MM.1S (cell line): ENCODE data around the gene CAMK1G.

ENCODE experiments used
- DNase-seq: peaks from one replicate; pipeline ENCODE4 v3.0.0-alpha.2; 2015
- H2AFZ ChIP-seq: fragments of 300-600 bp; sonication (generic); 2 replicates; pipeline ENCODE4 v1.6.0; 2016; ENCODE audit warnings: antibody characterized with exemption, low read length
- H3F3A ChIP-seq: fragments of 300-600 bp; sonication (generic); 2 replicates; pipeline ENCODE4 v1.6.1; 2016; ENCODE audit warnings: mild to moderate bottlenecking, antibody characterized with exemption, low read length, moderate library complexity, mixed read lengths; ENCODE audit not compliant: insufficient read depth
- H3K27ac ChIP-seq: fragments of 300-600 bp; sonication (generic); 2 replicates; pipeline ENCODE4 v1.5.1; 2016; ENCODE audit warnings: mild to moderate bottlenecking, low read length
- H3K27me3 ChIP-seq: fragments of 300-600 bp; sonication (generic); replicated peaks from 2 replicates; pipeline ENCODE4 v1.6.0; 2016; ENCODE audit warnings: low read length; ENCODE audit not compliant: insufficient read depth
- H3K36me3 ChIP-seq: fragments of 300-600 bp; sonication (generic); replicated peaks from 2 replicates; pipeline ENCODE4 v1.6.1; 2016; ENCODE audit warnings: mild to moderate bottlenecking, low read length, mixed read lengths; ENCODE audit not compliant: insufficient read depth
- H3K4me1 ChIP-seq: fragments of 300-600 bp; sonication (generic); 2 replicates; pipeline ENCODE4 v1.6.1; 2016; ENCODE audit warnings: low read length, mixed read lengths
- H3K4me2 ChIP-seq: fragments of 300-600 bp; sonication (generic); 2 replicates; pipeline ENCODE4 v1.6.0; 2016; ENCODE audit warnings: low read depth, low read length
- H3K4me3 ChIP-seq: fragments of 300-600 bp; sonication (generic); 2 replicates; pipeline ENCODE4 v1.5.1; 2016; ENCODE audit warnings: low read length, mixed read lengths
- H3K79me2 ChIP-seq: fragments of 300-600 bp; sonication (generic); 2 replicates; pipeline ENCODE4 v1.6.1; 2016; ENCODE audit warnings: mixed run types, low read length, mixed read lengths
- H3K9ac ChIP-seq: fragments of 300-600 bp; sonication (generic); 2 replicates; pipeline ENCODE4 v1.6.1; 2016; ENCODE audit warnings: low read length, mixed read lengths
- H3K9me2 ChIP-seq: fragments of 300-600 bp; sonication (generic); replicated peaks from 2 replicates; pipeline ENCODE4 v1.6.1; 2016; ENCODE audit warnings: mild to moderate bottlenecking, low read length, mixed read lengths; ENCODE audit not compliant: insufficient read depth
- H3K9me3 ChIP-seq: fragments of 300-600 bp; sonication (generic); replicated peaks from 2 replicates; pipeline ENCODE4 v1.6.1; 2016; ENCODE audit warnings: mild to moderate bottlenecking, low read length, mixed read lengths; ENCODE audit not compliant: insufficient read depth
- H4K20me1 ChIP-seq: fragments of 300-600 bp; sonication (generic); 2 replicates; pipeline ENCODE4 v1.6.1; 2016; ENCODE audit warnings: mild to moderate bottlenecking, low read length, moderate library complexity, mixed read lengths; ENCODE audit not compliant: insufficient read depth
- EZH2 ChIP-seq: fragments of 300-600 bp; sonication (generic); optimal IDR thresholded peaks from 2 replicates; pipeline ENCODE3; 2017; ENCODE audit warnings: low read depth, mild to moderate bottlenecking, antibody characterized with exemption, low read length, mixed read lengths
- EZH2phosphoT487 ChIP-seq: fragments of 300-600 bp; sonication (generic); IDR thresholded peaks from 2 replicates; pipeline ENCODE4 v1.6.1; 2018; ENCODE audit warnings: antibody characterized with exemption, low read length
- TF ChIP-seq, protein P1 (sequence below): fragments of 300-600 bp; sonication (generic); IDR thresholded peaks from 2 replicates; pipeline ENCODE4 v1.5.1; 2016; ENCODE audit warnings: antibody characterized with exemption, low read length, mixed read lengths

Gene CAMK1G

GRCh38 chr1:209585197-209585596 is 1.7 kb downstream of the CAMK1G start:
- Histone ChIP-seq H3K79me2 (no peaks in the 10 kb centered on the region), H3K27me3 (no peaks in the 10 kb centered on the region), H3K9me3 (no peaks in the 10 kb centered on the region), H3K4me2 (no peak overlapping the region), H3K27ac (no peak overlapping the region), H4K20me1 (no peaks in the 10 kb centered on the region), H3K36me3 (no peaks in the 10 kb centered on the region), H3K9ac (no peak overlapping the region), H3F3A (no peaks in the 10 kb centered on the region), H3K9me2 (no peaks in the 10 kb centered on the region), H2AFZ (no peak overlapping the region), H3K4me1 (no peaks in the 10 kb centered on the region), H3K4me3 (no peak overlapping the region)
- DNase-seq, result no peak
- no peak for TF ChIP-seq EZH2phosphoT487
- TF ChIP-seq, protein P1, sequence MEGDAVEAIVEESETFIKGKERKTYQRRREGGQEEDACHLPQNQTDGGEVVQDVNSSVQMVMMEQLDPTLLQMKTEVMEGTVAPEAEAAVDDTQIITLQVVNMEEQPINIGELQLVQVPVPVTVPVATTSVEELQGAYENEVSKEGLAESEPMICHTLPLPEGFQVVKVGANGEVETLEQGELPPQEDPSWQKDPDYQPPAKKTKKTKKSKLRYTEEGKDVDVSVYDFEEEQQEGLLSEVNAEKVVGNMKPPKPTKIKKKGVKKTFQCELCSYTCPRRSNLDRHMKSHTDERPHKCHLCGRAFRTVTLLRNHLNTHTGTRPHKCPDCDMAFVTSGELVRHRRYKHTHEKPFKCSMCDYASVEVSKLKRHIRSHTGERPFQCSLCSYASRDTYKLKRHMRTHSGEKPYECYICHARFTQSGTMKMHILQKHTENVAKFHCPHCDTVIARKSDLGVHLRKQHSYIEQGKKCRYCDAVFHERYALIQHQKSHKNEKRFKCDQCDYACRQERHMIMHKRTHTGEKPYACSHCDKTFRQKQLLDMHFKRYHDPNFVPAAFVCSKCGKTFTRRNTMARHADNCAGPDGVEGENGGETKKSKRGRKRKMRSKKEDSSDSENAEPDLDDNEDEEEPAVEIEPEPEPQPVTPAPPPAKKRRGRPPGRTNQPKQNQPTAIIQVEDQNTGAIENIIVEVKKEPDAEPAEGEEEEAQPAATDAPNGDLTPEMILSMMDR, result no peak
- no peak for TF ChIP-seq EZH2

DNA sequence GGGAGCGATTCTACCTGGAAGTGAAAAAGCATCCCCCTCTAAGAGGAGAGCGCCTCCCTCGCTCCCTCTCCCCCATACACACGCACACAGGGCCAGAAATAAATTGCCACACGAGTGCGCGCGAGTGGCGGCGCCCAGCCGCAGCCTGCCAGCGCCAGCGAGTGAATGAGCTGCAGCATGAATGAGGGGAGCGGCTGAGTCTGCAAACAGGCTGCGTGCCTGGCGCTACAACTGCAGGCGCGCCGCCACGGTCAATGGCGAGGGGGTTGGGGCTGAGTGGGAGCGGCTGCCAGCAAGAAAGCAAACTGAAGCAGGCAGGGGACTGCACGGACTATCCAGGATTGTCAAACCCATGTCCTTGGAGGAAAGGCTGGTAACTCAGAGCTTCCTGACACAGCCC is 2.2 kb downstream of the CAMK1G start:
- no peak overlapping the region for H3K27ac ChIP-seq
- H3K36me3 ChIP-seq, result no peaks in the 10 kb centered on the region
- DNase-seq, result no peak
- H3K9me3 ChIP-seq, result no peaks in the 10 kb centered on the region
- no peak overlapping the region for H3K9ac ChIP-seq
- H3F3A ChIP-seq, result no peaks in the 10 kb centered on the region
- H3K4me1 ChIP-seq, result no peaks in the 10 kb centered on the region
- no peak overlapping the region for H3K4me2 ChIP-seq
- H3K27me3 ChIP-seq, result no peaks in the 10 kb centered on the region
- H4K20me1 ChIP-seq, result no peaks in the 10 kb centered on the region
- no peak for TF ChIP-seq EZH2phosphoT487
- TF ChIP-seq EZH2, result no peak
- TF ChIP-seq, protein P1, result no peak
- H3K79me2 ChIP-seq, result no peaks in the 10 kb centered on the region
- no peak overlapping the region for H2AFZ ChIP-seq
- no peaks in the 10 kb centered on the region for H3K9me2 ChIP-seq
- no peak overlapping the region for H3K4me3 ChIP-seq

GRCh38 chr1:209586221-209586740 is 2.8 kb downstream of the CAMK1G start:
- no peak for DNase-seq
- Histone ChIP-seq H3K36me3 (no peaks in the 10 kb centered on the region), H3K79me2 (no peaks in the 10 kb centered on the region), H3K9me2 (no peaks in the 10 kb centered on the region), H2AFZ (no peak overlapping the region), H3K9me3 (no peaks in the 10 kb centered on the region), H3K4me2 (no peak overlapping the region), H3K4me3 (no peak overlapping the region), H4K20me1 (no peaks in the 10 kb centered on the region), H3K9ac (no peak overlapping the region), H3K27me3 (no peaks in the 10 kb centered on the region), H3K27ac (no peak overlapping the region), H3F3A (no peaks in the 10 kb centered on the region), H3K4me1 (no peaks in the 10 kb centered on the region)
- TF ChIP-seq EZH2 (no peak), EZH2phosphoT487 (no peak)
- TF ChIP-seq, protein P1, result no peak
